ENCODE data around the gene CDH23. TPM values are rescaled to one million over a fixed set of nuclear protein-coding genes. Genes with fewer than 3 reads are reported as not detected.

The CDH23 gene
- total RNA-seq, 4 donors from 2014 or later: 0.57 to 5.9 (median 1.0) TPM

DNA sequence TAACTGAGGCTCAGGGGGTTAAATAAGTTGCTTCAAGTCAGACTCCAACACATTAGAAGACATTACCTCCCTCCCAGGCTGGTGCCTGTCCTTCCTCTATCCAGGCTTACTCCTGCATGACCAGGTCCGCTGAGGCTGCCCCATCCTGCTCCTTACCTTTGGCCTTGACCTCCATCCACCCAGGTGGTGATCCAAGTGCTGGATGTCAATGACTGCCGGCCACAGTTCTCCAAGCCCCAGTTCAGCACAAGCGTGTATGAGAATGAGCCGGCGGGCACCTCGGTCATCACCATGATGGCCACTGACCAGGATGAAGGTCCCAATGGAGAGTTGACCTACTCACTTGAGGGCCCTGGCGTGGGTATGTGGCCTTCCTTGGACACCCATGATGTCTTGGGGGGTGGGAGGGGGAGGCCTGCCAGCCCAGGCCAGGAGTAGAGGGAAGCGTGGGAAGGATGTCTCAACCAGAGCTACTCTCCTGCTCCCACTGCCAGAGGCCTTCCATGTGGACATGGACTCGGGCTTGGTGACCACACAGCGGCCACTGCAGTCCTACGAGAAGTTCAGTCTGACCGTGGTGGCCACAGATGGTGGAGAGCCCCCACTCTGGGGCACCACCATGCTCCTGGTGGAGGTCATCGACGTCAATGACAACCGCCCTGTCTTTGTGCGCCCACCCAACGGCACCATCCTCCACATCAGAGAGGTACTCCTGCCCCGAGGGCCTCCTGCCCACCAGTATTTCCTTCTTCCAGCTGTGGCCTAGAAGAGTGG lies 406.2 kb downstream of the CDH23 start:
- no peak for DNase-seq
- no peaks in the 10 kb centered on the region for H3K9me3 ChIP-seq
- H3K27ac ChIP-seq: no peak overlapping the region
- no peak overlapping the region for H3K4me3 ChIP-seq
- WGBS, 2 donors: 77 to 93% methylated on average over 5 to 6 of the region's 18 CpGs
- peaks cover 0 to 10% (median 0%) of the 10 kb centered on the region in 3 donors for H3K4me1 ChIP-seq
- H3K36me3 ChIP-seq: no peaks in the 10 kb centered on the region
- intact Hi-C loops (cut with DNase I): no loop called here
- TF ChIP-seq, protein P1, sequence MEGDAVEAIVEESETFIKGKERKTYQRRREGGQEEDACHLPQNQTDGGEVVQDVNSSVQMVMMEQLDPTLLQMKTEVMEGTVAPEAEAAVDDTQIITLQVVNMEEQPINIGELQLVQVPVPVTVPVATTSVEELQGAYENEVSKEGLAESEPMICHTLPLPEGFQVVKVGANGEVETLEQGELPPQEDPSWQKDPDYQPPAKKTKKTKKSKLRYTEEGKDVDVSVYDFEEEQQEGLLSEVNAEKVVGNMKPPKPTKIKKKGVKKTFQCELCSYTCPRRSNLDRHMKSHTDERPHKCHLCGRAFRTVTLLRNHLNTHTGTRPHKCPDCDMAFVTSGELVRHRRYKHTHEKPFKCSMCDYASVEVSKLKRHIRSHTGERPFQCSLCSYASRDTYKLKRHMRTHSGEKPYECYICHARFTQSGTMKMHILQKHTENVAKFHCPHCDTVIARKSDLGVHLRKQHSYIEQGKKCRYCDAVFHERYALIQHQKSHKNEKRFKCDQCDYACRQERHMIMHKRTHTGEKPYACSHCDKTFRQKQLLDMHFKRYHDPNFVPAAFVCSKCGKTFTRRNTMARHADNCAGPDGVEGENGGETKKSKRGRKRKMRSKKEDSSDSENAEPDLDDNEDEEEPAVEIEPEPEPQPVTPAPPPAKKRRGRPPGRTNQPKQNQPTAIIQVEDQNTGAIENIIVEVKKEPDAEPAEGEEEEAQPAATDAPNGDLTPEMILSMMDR (IDR thresholded peaks at IDR 0.05): no peak
- TF ChIP-seq POLR2A (IDR thresholded peaks at IDR 0.05): no peak
- H3K27me3 ChIP-seq: no peaks in the 10 kb centered on the region

DNA sequence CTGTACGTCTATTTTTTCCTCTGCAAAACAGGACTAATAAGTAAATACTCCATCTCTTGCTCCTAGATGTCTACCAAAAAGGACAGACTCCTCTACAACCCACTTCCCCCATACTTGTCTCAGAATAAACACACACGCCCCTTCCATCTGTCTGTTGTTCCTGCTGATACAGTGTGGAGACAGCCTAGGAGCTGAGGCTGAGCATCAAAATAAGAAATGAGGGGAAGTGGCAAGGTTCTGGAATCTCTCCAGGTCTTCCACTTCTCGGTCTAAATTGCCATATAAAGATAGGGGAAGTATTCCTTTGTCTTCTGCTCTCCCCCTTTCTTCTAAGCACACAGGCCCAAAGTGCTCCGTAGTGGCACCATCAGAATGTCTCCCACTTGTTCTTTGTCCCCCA lies 407.4 kb downstream of the CDH23 start:
- Histone ChIP-seq H3K27me3 (no peaks in the 10 kb centered on the region), H3K9me3 (no peaks in the 10 kb centered on the region), H3K27ac (no peak overlapping the region), H3K4me1 (peaks cover 0 to 10% (median 0%) of the 10 kb centered on the region in 3 donors), H3K4me3 (no peak overlapping the region), H3K36me3 (no peaks in the 10 kb centered on the region)
- no peak for DNase-seq
- intact Hi-C loops (cut with DNase I): no loop called here
- WGBS, 2 donors: 32 to 33% methylated on average over 4 of the region's 4 CpGs
- no peak for TF ChIP-seq POLR2A (IDR thresholded peaks at IDR 0.05)
- TF ChIP-seq, protein P1 (IDR thresholded peaks at IDR 0.05): no peak

DNA sequence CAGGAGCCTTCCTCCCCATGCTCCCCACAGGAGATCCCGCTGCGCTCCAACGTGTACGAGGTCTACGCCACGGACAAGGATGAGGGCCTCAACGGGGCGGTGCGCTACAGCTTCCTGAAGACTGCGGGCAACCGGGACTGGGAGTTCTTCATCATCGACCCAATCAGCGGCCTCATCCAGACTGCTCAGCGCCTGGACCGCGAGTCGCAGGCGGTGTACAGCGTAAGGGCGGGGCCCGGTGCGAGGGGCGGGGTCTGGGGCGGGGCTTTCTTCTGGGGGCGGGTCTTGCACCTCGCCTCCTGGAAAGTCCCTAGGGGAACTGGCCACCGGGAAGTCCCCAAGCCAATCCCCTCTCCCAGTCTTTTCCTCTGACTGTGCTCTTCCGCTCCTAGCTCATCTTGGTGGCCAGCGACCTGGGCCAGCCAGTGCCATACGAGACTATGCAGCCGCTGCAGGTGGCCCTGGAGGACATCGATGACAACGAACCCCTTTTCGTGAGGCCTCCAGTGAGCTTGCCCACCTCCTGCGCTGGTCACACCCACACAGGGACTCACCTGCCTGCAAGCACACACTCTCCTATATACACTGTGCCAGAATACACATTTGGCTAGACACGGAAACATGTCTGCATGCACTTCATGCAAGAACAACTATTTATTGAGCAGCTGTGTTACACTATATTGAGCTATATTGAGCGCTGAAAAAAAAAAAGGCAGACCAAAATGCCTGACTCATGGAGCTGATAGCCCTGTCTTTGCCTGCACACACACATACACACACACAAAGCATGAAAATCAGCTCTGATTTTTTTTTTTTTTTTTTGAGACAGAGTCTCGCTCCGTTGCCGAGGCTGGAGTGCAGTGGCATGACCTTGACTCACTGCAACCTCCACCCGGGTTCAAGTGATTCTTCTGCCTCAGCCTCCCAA lies 409.3 kb downstream of the CDH23 start:
- TF ChIP-seq POLR2A (IDR thresholded peaks at IDR 0.05): no peak
- TF ChIP-seq, protein P1 (IDR thresholded peaks at IDR 0.05): no peak
- Histone ChIP-seq H3K9me3 (no peaks in the 10 kb centered on the region), H3K36me3 (no peaks in the 10 kb centered on the region), H3K27ac (no peak overlapping the region), H3K27me3 (no peaks in the 10 kb centered on the region), H3K4me1 (peaks cover 0 to 10% (median 0%) of the 10 kb centered on the region in 3 donors), H3K4me3 (no peak overlapping the region)
- 38 to 64% methylated on average over 11 to 19 of the region's 41 CpGs for WGBS, 2 donors
- no peak for DNase-seq
- intact Hi-C loops (cut with DNase I): loop anchor here (5.0 kb wide), 1 partner anchor 119 kb away; no protein-coding TSS in a partner anchor

DNA sequence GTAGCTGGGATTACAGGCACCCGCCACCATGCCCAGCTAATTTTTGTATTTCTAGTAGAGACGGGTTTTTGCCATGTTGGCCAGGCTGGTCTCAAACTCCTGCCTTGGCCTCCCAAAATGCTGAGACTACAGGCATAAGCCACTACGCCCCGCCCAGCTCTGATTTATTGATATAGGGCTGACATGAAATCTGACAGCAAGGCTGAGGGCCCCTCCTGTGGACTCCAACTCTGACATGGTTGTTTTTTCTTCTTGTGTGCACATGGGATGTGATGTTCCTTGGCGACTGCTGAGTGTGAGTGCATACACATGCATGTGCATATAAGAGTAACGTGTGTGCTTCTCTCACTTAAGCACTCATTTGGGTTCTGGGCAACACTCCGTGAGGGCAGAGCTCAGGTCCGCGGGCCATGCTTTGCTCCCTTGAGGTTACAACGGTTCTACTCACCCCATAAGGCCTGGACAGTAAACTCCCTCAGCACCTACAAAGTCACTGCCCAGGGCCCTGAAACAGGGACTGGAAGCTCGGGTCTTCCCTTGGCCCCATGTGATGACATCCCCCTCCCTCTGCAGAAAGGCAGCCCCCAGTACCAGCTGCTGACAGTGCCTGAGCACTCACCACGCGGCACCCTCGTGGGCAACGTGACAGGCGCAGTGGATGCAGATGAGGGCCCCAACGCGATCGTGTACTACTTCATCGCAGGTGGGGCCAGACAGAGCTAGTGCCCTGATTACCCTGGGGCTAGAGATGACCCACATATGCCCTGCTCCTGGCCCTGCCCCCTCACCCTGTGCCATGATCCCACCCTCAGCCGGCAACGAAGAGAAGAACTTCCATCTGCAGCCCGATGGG lies 410.2 kb downstream of the CDH23 start:
- Histone ChIP-seq H3K27ac (no peak overlapping the region), H3K4me1 (peaks cover 0 to 15% (median 0%) of the 10 kb centered on the region in 3 donors), H3K9me3 (no peaks in the 10 kb centered on the region), H3K27me3 (no peaks in the 10 kb centered on the region), H3K36me3 (no peaks in the 10 kb centered on the region), H3K4me3 (no peak overlapping the region)
- intact Hi-C loops (cut with DNase I): loop anchor here (5.0 kb wide), 1 partner anchor 120 kb away; no protein-coding TSS in a partner anchor
- 65 to 91% methylated on average over 4 to 10 of the region's 23 CpGs for WGBS, 2 donors
- TF ChIP-seq POLR2A (IDR thresholded peaks at IDR 0.05): no peak
- TF ChIP-seq, protein P1 (IDR thresholded peaks at IDR 0.05): no peak
- no peak for DNase-seq
